Karpas-422 (cell line): ENCODE data around the gene ZNF644. TPM values are rescaled to one million over a fixed set of nuclear protein-coding genes. Genes with fewer than 3 reads are reported as not detected.

Source experiments
- DNase-seq: peaks from one replicate; pipeline ENCODE4 v3.0.0-alpha.2; 2015
- H2AFZ ChIP-seq: fragments of 200-600 bp; sonication (generic); 2 replicates; pipeline ENCODE4 v1.6.1; 2014; ENCODE audit warnings: antibody characterized with exemption, low read length, mixed read lengths
- H3K27ac ChIP-seq: fragments of 200-600 bp; sonication (generic); 2 replicates; pipeline ENCODE4 v1.5.1; 2014; ENCODE audit warnings: mild to moderate bottlenecking, low read length, moderate library complexity
- H3K27me3 ChIP-seq: fragments of 200-600 bp; sonication (generic); 2 replicates; pipeline ENCODE4 v1.6.1; 2014; ENCODE audit warnings: low read length, mixed read lengths
- H3K36me3 ChIP-seq: fragments of 200-600 bp; sonication (generic); 2 replicates; pipeline ENCODE4 v1.6.1; 2014; ENCODE audit warnings: low read length, mixed read lengths; ENCODE audit not compliant: insufficient read depth
- H3K4me1 ChIP-seq: fragments of 200-600 bp; sonication (generic); 2 replicates; pipeline ENCODE4 v1.6.1; 2014; ENCODE audit warnings: mild to moderate bottlenecking, low read length, mixed read lengths
- H3K4me2 ChIP-seq: fragments of 200-600 bp; sonication (generic); 2 replicates; pipeline ENCODE4 v1.6.1; 2014; ENCODE audit warnings: low read length, low read depth, mild to moderate bottlenecking; ENCODE audit not compliant: poor library complexity, severe bottlenecking
- H3K4me3 ChIP-seq: fragments of 200-600 bp; sonication (generic); 2 replicates; pipeline ENCODE4 v1.5.1; 2014; ENCODE audit warnings: mild to moderate bottlenecking, antibody characterized with exemption, low read length, mixed read lengths
- H3K79me2 ChIP-seq: fragments of 200-600 bp; sonication (generic); 2 replicates; pipeline ENCODE4 v1.6.1; 2014; ENCODE audit warnings: mild to moderate bottlenecking, low read length, mixed read lengths
- H3K9ac ChIP-seq: fragments of 200-600 bp; sonication (generic); 2 replicates; pipeline ENCODE4 v1.6.0; 2014; ENCODE audit warnings: low read length
- H3K9me2 ChIP-seq: fragments of 200-600 bp; sonication (generic), shearing (Covaris generic); replicated peaks from 2 replicates; pipeline ENCODE4 v1.6.0; 2014; ENCODE audit warnings: mild to moderate bottlenecking, low read length, moderate library complexity; ENCODE audit not compliant: insufficient read depth
- H3K9me3 ChIP-seq: fragments of 300-700, 200-600 bp; sonication (generic); 2 replicates; pipeline ENCODE4 v1.6.1; 2014; ENCODE audit warnings: low read length, mixed read lengths
- H4K20me1 ChIP-seq: fragments of 200-600 bp; sonication (generic); 2 replicates; pipeline ENCODE4 v1.6.1; 2014; ENCODE audit warnings: mild to moderate bottlenecking, antibody characterized with exemption, low read length, low read depth; ENCODE audit not compliant: insufficient read depth
- total RNA-seq: library from RNA; depleted of rRNA; stranded (reverse); fragments of >200 nt; shearing (Covaris generic); gene quantifications from 2 replicates; pipeline ENCODE4 v1.2.3, GENCODE V29; 2014; ENCODE audit warnings: low replicate concordance

ZNF644 gene
- total RNA-seq, 1 experiment from 2014 or later: 93.5 TPM

DNA sequence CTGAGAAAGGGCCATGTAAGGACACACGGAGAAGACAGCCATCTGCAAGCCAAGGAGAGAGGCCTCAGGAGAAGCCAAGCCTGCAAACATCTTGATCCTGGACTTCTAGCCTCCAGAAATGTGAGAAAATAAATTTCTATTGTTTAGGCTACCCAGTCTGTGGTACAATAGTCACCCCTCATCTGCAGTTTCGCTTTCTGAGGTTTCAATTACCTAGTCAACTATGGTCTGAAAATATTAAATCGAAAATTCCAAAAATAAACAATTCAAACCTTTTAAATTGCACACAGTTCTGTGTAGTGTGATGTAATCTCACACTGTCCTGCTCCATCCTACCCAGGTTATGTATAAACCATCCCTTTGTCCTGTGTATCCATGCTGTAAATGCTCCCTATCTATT is 52.6 kb downstream of the ZNF644 start:
- H3K4me1 ChIP-seq: no peaks in the 10 kb centered on the region
- no peak overlapping the region for H3K4me2 ChIP-seq
- no peak for DNase-seq

DNA sequence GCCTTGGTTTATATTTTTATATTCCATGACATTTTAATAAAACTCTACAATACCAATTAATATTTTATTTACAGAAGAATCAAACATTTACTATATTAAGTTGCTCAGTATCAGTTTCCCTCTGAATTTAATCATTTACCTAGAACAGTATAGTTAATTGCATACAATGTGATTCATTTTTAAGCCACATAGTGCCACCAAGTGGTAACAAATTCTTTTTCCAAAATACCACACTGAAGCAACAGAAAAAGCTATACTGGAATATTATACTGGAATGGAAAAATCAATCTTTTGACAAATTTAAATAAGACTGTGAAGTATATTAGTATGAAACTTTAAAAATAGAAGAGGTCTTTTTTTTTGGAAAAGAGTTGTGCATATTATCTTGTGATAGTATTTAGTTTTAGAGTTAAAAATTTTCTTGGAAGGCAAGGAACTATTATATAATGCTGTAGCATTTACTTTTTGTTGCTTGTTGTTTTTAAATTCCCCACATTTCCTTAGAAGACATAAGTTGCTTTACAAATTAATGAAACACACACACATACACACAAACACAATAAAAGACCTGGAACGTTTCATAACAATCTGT is 57.3 kb downstream of the ZNF644 start:
- Histone ChIP-seq H4K20me1 (no peaks in the 10 kb centered on the region), H3K4me3 (no peak overlapping the region), H3K9ac (no peak overlapping the region), H3K36me3 (peaks cover 21% of the 10 kb centered on the region), H3K4me2 (no peak overlapping the region), H3K9me2 (no peaks in the 10 kb centered on the region), H3K9me3 (no peaks in the 10 kb centered on the region), H2AFZ (no peak overlapping the region), H3K79me2 (peaks cover 95% of the 10 kb centered on the region), H3K27me3 (no peaks in the 10 kb centered on the region), H3K27ac (no peak overlapping the region), H3K4me1 (no peaks in the 10 kb centered on the region)
- peak; percentile 54 for DNase-seq

More for the DNA sequence above, 52.6 kb downstream of the ZNF644 start:
- no peak overlapping the region for H2AFZ ChIP-seq
- no peaks in the 10 kb centered on the region for H3K27me3 ChIP-seq
- no peaks in the 10 kb centered on the region for H3K9me2 ChIP-seq
- H3K4me3 ChIP-seq: no peak overlapping the region
- peaks cover 29% of the 10 kb centered on the region; the same call in 1 of the 2 replicates for H3K36me3 ChIP-seq
- peaks cover 95% of the 10 kb centered on the region for H3K79me2 ChIP-seq
- no peak overlapping the region for H3K9ac ChIP-seq
- H3K27ac ChIP-seq: no peak overlapping the region
- H3K9me3 ChIP-seq: no peaks in the 10 kb centered on the region
- no peaks in the 10 kb centered on the region for H4K20me1 ChIP-seq

DNA sequence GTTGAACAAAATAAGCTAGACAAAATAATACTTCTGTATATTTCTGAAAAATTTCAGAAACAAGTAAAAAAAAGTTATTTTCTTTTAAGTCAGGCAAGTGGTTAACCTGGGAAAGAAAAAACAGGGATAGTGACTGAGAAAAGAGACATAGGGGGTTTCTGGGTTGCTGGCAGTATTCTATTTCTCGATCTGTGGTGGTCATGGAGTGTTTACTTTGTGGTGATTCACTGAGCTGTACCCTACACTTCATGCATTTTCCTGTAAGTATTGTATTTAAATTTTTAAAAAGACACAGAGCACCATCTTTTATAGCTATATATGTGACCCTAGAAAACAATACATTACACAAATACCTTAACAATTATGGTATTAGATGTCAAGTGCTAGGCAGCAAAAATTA is 58.2 kb downstream of the ZNF644 start:
- DNase-seq: no peak
- no peaks in the 10 kb centered on the region for H3K27me3 ChIP-seq
- no peak overlapping the region for H2AFZ ChIP-seq
- H3K9me3 ChIP-seq: no peaks in the 10 kb centered on the region
- H3K27ac ChIP-seq: no peak overlapping the region
- no peak overlapping the region for H3K4me3 ChIP-seq
- H3K9ac ChIP-seq: no peak overlapping the region
- H3K9me2 ChIP-seq: no peaks in the 10 kb centered on the region
- H4K20me1 ChIP-seq: no peaks in the 10 kb centered on the region
- H3K36me3 ChIP-seq: peaks cover 21% of the 10 kb centered on the region
- H3K4me2 ChIP-seq: no peak overlapping the region
- H3K4me1 ChIP-seq: no peaks in the 10 kb centered on the region
- H3K79me2 ChIP-seq: peaks cover 95% of the 10 kb centered on the region

DNA sequence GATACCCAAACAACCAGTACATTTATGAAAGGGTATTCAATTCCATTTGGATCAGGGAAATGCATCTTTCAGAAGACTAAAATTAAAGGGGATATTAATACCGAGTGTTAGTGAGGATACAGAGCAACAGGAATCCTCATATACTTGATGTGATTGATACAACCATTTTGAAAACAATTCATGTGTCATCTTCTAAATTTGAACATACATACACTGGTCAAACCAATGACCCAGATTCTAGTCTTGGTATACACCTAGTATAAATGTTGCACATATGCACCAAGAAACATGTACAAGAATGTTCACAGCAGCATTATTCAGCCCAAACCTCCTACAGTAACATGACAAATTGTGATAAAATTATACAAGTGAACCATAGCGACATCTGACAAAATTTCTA is 58.6 kb downstream of the ZNF644 start:
- Histone ChIP-seq H3K4me3 (no peak overlapping the region), H3K79me2 (peaks cover 95% of the 10 kb centered on the region), H3K27me3 (no peaks in the 10 kb centered on the region), H4K20me1 (no peaks in the 10 kb centered on the region), H3K4me2 (no peak overlapping the region), H3K9me2 (no peaks in the 10 kb centered on the region), H3K9ac (no peak overlapping the region), H3K9me3 (no peaks in the 10 kb centered on the region), H2AFZ (no peak overlapping the region), H3K27ac (no peak overlapping the region), H3K4me1 (no peaks in the 10 kb centered on the region), H3K36me3 (peaks cover 21% of the 10 kb centered on the region)
- no peak for DNase-seq

DNA sequence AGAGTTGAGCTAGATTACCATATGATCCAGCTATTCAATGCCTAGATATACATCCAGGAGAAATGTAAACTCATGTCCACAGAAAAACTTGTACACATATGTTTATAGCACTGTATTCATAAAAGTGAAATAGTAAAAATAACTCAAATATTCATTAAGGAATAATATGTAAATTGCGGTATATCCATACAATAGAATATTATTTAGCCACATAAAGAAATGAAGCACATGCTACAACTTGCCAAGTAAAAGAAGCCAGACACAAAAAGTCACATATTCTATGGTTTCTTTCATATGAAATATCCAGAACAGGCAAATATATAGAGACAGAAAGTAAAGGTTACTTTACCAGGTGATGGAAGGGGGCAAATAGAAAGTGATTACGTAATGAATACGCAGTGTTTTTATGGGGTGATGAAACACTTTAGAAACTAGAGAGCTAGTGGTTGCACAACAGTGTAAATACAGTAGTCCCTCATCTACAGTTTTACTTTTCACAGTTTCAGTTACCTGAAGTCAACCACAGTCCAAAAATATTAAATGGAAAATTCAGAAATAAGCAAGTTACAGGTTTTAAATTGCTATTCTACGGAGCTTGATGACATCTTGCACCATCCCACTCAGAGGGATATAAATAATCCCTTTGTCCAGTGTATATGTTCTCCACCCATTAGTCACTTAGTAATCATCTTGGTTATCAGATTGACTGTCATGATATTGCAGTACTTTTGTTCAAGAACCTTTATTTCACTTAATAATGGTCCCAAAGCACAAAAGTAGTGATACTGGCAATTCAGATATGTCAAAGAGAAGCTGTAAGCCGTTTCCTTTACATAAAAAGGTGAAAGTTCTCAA is 62.3 kb downstream of the ZNF644 start:
- H2AFZ ChIP-seq: no peak overlapping the region
- H3K79me2 ChIP-seq: peaks cover 100% of the 10 kb centered on the region
- no peak overlapping the region for H3K4me2 ChIP-seq
- no peak overlapping the region for H3K9ac ChIP-seq
- H3K4me3 ChIP-seq: no peak overlapping the region
- no peaks in the 10 kb centered on the region for H3K4me1 ChIP-seq
- DNase-seq: no peak
- no peak overlapping the region for H3K27ac ChIP-seq
- H3K36me3 ChIP-seq: peaks cover 27% of the 10 kb centered on the region
- no peaks in the 10 kb centered on the region for H3K27me3 ChIP-seq
- H3K9me3 ChIP-seq: no peaks in the 10 kb centered on the region
- H4K20me1 ChIP-seq: 0 out of 2 replicates have a peak, but pooled peaks cover 6% of the 10 kb centered on the region
- no peaks in the 10 kb centered on the region for H3K9me2 ChIP-seq

DNA sequence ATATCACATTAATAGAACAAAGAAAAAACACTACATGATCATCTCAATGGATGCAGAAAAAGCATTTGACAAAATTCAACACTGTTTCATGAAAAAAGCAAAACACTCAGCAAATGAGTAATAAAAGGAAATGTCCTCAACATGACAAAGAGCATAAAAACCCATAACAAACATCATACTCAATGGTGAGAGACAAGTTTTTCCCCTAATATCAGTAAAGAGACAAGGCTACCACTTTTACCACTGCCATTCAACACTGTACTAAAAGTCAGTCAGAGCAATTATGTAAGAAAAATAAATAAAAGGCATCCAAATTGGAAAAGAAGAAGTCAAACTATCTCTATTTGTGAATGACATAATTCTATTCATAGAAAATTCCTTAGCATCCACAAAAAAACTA is 64.3 kb downstream of the ZNF644 start:
- Histone ChIP-seq H3K4me1 (no peaks in the 10 kb centered on the region), H3K9me3 (no peaks in the 10 kb centered on the region), H3K27ac (no peak overlapping the region), H3K4me2 (no peak overlapping the region), H3K79me2 (peaks cover 100% of the 10 kb centered on the region), H3K4me3 (no peak overlapping the region), H3K9me2 (no peaks in the 10 kb centered on the region), H3K27me3 (no peaks in the 10 kb centered on the region), H3K36me3 (peaks cover 20% of the 10 kb centered on the region), H4K20me1 (peaks cover 6% of the 10 kb centered on the region; the same call in 1 of the 2 replicates), H2AFZ (no peak overlapping the region), H3K9ac (no peak overlapping the region)
- no peak for DNase-seq

DNA sequence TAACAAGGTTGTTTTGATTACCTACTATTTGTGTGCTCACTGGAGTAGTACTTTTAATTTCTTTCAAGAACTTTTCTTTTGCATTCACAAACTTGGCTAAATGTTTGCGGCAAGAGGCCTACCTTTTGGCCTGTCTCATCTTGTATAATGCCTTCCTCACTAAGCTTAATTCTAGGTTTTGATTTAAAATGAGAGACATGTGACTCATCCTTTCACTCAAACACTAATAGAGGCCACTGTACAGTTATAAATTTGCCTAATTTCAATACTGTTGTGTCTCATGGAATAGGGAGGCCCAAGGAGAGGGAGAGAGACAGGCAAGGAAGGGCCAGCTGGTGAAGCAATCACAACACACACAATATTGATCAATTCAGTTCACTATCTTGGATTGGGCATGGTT is 66.1 kb downstream of the ZNF644 start:
- H3K9ac ChIP-seq: no peak overlapping the region
- H3K9me3 ChIP-seq: no peaks in the 10 kb centered on the region
- H3K4me3 ChIP-seq: no peak overlapping the region
- H3K4me1 ChIP-seq: no peaks in the 10 kb centered on the region
- H4K20me1 ChIP-seq: peaks cover 9% of the 10 kb centered on the region
- no peaks in the 10 kb centered on the region for H3K27me3 ChIP-seq
- no peaks in the 10 kb centered on the region for H3K9me2 ChIP-seq
- no peak overlapping the region for H2AFZ ChIP-seq
- no peak overlapping the region for H3K4me2 ChIP-seq
- no peak for DNase-seq
- H3K36me3 ChIP-seq: peaks cover 17% of the 10 kb centered on the region
- H3K79me2 ChIP-seq: peaks cover 100% of the 10 kb centered on the region
- no peak overlapping the region for H3K27ac ChIP-seq

DNA sequence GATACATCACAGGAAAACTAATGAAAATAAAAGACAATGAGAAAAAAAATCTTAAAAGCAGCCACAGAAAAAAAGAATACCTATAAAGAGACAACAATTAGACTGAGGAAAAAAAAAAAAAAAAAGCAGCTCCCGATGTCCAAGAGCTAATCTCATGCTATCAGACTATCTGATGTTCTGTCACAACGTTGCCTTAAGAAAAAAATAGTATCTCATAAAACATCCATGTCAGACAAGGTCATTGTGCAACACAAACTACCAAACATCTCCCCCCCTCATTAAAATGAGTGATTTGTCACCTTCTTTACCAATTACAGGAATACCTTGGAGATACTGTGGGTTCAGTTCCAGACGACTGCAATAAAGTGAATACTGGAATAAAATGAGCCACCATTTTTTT is 68.9 kb downstream of the ZNF644 start:
- no peak overlapping the region for H3K4me2 ChIP-seq
- no peak overlapping the region for H3K27ac ChIP-seq
- H2AFZ ChIP-seq: no peak overlapping the region
- H3K4me1 ChIP-seq: no peaks in the 10 kb centered on the region
- H3K9me3 ChIP-seq: no peaks in the 10 kb centered on the region
- peaks cover 6% of the 10 kb centered on the region; the same call in 1 of the 2 replicates for H3K36me3 ChIP-seq
- no peak overlapping the region for H3K4me3 ChIP-seq
- H3K9ac ChIP-seq: no peak overlapping the region
- DNase-seq: no peak
- H3K79me2 ChIP-seq: peaks cover 97% of the 10 kb centered on the region
- H4K20me1 ChIP-seq: peaks cover 9% of the 10 kb centered on the region
- H3K9me2 ChIP-seq: no peaks in the 10 kb centered on the region
- H3K27me3 ChIP-seq: no peaks in the 10 kb centered on the region
